SH-SY5Y (cell line): ENCODE measurements around the gene DOCK9.

Experiments
- GATA2 ChIP-seq: IDR thresholded peaks from 2 replicates; pipeline ENCODE4 v1.6.1; 2011; ENCODE audit warnings: mild to moderate bottlenecking, low read depth, low read length
- GATA3 ChIP-seq: IDR thresholded peaks from 2 replicates; pipeline ENCODE4 v1.6.1; 2011; ENCODE audit warnings: low read depth, mild to moderate bottlenecking, low read length, moderate library complexity

- no peak for TF ChIP-seq GATA2
- no peak for TF ChIP-seq GATA3
Observed at GRCh38 chr13:98851276-98851675, 126.6 kb downstream of the DOCK9 start.
